Measurements from ENCODE around the gene NCOA3. TPM values are rescaled to one million over a fixed set of nuclear protein-coding genes. Genes with fewer than 3 reads are reported as not detected.

NCOA3 gene
- total and polyA plus RNA-seq, 12 donors = 8.0 to 30.2 (median 21.4) TPM

DNA sequence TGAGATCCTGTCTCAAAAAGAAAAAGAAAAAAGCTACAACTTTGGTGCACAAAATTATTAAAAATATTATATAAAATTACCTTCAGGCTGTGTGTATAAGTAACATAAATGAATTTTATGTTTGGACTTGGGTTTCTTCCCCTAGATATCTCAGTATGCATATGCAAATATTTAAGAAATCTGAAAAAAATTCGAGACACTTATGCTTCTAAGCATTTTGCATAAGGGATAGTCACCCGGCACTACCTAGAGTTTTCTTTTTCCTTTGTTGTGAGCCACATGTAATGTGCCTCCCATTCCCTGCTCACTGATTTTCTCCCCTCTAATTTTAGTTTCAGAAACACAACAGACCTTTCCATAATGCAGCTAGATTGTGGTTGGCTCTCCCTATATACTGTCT lies 79.4 kb downstream of the NCOA3 start:
- 78 to 80% methylated on average over 2 of the region's 2 CpGs for WGBS, 2 donors
- intact Hi-C loops (cut with DNase I) = no loop called here
- ATAC-seq (no peak), DNase-seq (no peak)
- peaks cover 4 to 90% (median 57%) of the 10 kb centered on the region in 9 donors for H3K4me1 ChIP-seq
- no peaks in the 10 kb centered on the region for H3K27me3 ChIP-seq
- no peak overlapping the region for H3K4me3 ChIP-seq
- H3K9me3 ChIP-seq = no peaks in the 10 kb centered on the region
- no peak overlapping the region for H3K27ac ChIP-seq
- TF ChIP-seq CTCF (IDR thresholded peaks at IDR 0.05) = no peak
- peaks cover 0 to 27% (median 0%) of the 10 kb centered on the region in 9 donors for H3K36me3 ChIP-seq

DNA sequence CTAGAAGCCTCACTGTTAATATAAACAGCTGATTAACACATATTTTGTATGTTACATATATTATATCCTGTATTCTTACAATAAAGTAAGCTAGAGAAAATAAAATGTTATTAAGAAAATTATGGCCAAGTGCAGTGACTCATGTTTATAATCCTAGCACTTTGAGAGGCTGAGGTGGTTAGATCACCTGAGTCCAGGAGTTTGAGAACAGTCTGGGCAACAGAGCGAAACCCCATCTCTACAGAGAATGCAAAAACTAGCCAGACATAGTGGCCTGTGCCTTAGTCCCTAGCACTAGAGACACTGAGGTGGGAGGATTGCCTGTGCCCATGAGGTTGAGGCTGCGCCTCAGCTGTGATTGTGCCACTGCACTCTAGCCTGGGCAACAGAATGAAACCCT lies 81.9 kb downstream of the NCOA3 start:
- 97 to 100% methylated on average over 2 of the region's 2 CpGs for WGBS, 2 donors
- Histone ChIP-seq H3K9me3 (no peaks in the 10 kb centered on the region), H3K4me3 (no peak overlapping the region)

DNA sequence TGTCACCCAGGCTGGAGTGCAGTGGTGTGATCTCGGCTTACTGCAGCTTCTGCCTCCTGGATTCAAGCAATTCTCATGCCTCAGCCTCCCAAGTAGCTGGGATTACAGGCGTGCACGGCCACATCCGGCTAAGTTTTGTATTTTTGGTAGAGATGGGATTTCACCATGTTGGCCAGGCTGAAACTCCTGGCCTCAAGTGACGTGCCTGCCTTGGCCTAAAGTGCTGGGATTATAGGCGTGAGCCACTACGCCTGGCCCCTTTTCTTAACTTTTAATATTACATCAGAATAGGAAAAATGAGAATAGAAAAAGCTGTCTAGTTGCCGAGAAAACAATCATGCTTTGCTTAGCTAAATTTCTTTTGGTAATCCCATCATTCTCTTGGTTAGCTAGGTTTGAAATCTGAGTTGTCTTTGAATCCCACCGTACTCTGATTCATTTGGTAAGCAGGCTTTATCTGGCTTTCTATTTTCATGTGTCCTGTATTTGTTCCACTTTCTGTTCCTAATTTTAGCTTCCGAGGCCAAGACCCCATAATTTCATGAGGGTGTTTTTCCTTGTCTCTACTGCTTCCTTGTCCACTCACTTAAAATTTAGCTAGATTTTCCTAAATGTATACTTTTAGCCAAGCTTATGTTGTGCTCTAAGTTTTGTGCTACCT lies 83.5 kb downstream of the NCOA3 start:
- no peaks in the 10 kb centered on the region for H3K9me3 ChIP-seq
- peaks cover 0 to 65% (median 27%) of the 10 kb centered on the region in 9 donors for H3K4me1 ChIP-seq
- 65 to 68% methylated on average over 10 of the region's 10 CpGs for WGBS, 2 donors
- H3K36me3 ChIP-seq = peaks cover 0 to 39% (median 0%) of the 10 kb centered on the region in 9 donors
- ATAC-seq (peak in 2 of 8 donors; percentile 33 to 38), DNase-seq (no peak)
- H3K4me3 ChIP-seq = no peak overlapping the region
- no peaks in the 10 kb centered on the region for H3K27me3 ChIP-seq
- intact Hi-C loops (cut with DNase I) = no loop called here
- peak overlapping the region in 9 of 10 donors; percentile 8 to 69 (median 29) for H3K27ac ChIP-seq
- no peak for TF ChIP-seq CTCF (IDR thresholded peaks at IDR 0.05)

More for the DNA sequence above, 81.9 kb downstream of the NCOA3 start:
- Histone ChIP-seq H3K4me1 (peaks cover 4 to 82% (median 41%) of the 10 kb centered on the region in 9 donors), H3K27me3 (no peaks in the 10 kb centered on the region), H3K27ac (no peak overlapping the region), H3K36me3 (peaks cover 0 to 31% (median 0%) of the 10 kb centered on the region in 9 donors)
- ATAC-seq = no peak
- intact Hi-C loops (cut with DNase I) = no loop called here
- no peak for DNase-seq
- no peak for TF ChIP-seq CTCF (IDR thresholded peaks at IDR 0.05)

GRCh38 chr20:47586649-47587294 lies 85.1 kb downstream of the NCOA3 start:
- Histone ChIP-seq H3K36me3 (peaks cover 0 to 48% (median 0%) of the 10 kb centered on the region in 9 donors), H3K4me3 (no peak overlapping the region), H3K27me3 (no peaks in the 10 kb centered on the region), H3K9me3 (no peaks in the 10 kb centered on the region), H3K4me1 (peaks cover 0 to 54% (median 21%) of the 10 kb centered on the region in 9 donors), H3K27ac (peak overlapping the region in 1 of 10 donors; percentile 8)
- 63 to 64% methylated on average over 6 of the region's 6 CpGs for WGBS, 2 donors
- ATAC-seq (no peak), DNase-seq (no peak)
- intact Hi-C loops (cut with DNase I) = no loop called here
- no peak for TF ChIP-seq CTCF (IDR thresholded peaks at IDR 0.05)
